HL-60/S4 treated with retinoic acid at 250 ng/mL for 4 days and 3 days (cell line): ENCODE measurements around the gene CCND1.

ENCODE experiments used
- in situ Hi-C: fragments of 300-500 bp; cut with MboI; formaldehyde crosslinking; loops from 2 replicates; pipeline ENCODE4 v1.7.0; 2022; ENCODE audit warnings: low sequenced_read_pairs

Gene CCND1

GRCh38 chr11:69640995-69641581 lies at the start of gene CCND1:
Gene CCND1, plus strand, starts transcription at chr11:69641156. Its CDS starts 158 bp downstream, at chr11:69641314.
- in situ Hi-C loops, result loop anchor here (10.0 to 25.0 kb wide), 2 partner anchors 204 to 346 kb away; partner anchors contain the start of gene MYEOV

GRCh38 chr11:69592986-69593650 lies 47.8 kb upstream of the CCND1 start:
- in situ Hi-C loops, result no loop called here

GRCh38 chr11:69593851-69594250 lies 47.1 kb upstream of the CCND1 start:
- in situ Hi-C loops, result no loop called here

GRCh38 chr11:69594481-69594880 lies 46.5 kb upstream of the CCND1 start:
- in situ Hi-C loops, result no loop called here

- in situ Hi-C loops, result no loop called here
Observed at GRCh38 chr11:69595805-69596665, 44.9 kb upstream of the CCND1 start.

DNA sequence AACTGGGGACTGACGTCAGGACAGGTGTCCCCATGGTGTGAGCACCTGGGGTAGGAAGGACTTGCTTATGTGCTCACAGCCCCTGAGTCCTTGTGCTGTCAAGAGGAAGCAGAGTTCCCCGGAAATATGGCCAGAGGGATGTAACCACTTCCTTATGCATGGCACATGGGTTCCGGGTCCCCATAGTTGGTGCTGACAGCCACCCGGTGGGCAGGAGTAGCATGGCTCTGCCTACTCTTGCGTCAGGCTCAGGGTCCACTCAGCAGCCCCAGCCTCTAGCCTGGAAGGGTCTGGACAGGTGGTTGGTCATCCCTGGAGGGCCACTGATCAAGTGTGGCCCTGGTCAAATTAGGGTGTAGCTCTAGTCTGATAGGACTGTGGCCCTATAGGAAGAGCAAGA lies 42.8 kb upstream of the CCND1 start:
- in situ Hi-C loops, result no loop called here

- in situ Hi-C loops, result no loop called here
Observed at GRCh38 chr11:69599502-69599901, 41.5 kb upstream of the CCND1 start.

- in situ Hi-C loops, result no loop called here
Observed at GRCh38 chr11:69600001-69600400, 41.0 kb upstream of the CCND1 start.

- in situ Hi-C loops, result no loop called here
Observed at GRCh38 chr11:69601011-69601975, 39.7 kb upstream of the CCND1 start.

DNA sequence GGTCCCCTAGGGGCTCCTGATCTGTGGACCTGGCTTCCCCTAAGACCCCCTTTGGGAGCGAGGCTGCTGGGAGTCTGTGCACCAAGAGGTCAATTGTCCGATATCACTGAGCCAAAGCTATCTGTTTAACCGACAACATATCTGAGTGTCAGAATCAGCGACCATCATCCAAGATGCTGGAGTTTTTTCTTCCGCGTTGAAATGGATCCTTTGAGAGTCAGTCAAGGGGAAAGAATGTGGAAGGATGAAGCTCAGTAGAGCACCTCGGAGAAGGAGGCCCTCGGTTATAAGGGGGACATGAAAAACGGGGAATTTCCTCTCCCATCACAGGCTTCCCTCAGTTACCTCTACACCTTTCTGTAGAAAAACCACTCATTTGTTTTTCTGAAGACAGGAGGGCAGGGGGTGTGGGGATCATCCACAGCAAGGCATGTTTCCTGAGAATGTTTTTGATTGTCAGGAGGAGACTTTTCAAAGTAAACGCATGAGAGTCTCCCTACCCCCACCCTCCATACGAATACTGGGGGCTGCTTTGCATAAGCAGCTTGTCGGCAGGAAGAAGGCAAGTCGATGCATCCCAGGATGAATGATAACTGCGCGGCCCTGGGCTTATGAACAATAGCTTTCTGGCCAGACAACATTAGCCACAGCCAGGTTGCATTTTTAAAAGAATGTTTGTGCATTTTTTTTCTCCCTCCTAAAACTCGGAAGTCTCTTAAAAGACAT lies 37.7 kb upstream of the CCND1 start:
- in situ Hi-C loops, result no loop called here

GRCh38 chr11:69604055-69604454 lies 36.9 kb upstream of the CCND1 start:
- in situ Hi-C loops, result no loop called here

GRCh38 chr11:69605737-69606526 lies 35.0 kb upstream of the CCND1 start:
- in situ Hi-C loops, result no loop called here

DNA sequence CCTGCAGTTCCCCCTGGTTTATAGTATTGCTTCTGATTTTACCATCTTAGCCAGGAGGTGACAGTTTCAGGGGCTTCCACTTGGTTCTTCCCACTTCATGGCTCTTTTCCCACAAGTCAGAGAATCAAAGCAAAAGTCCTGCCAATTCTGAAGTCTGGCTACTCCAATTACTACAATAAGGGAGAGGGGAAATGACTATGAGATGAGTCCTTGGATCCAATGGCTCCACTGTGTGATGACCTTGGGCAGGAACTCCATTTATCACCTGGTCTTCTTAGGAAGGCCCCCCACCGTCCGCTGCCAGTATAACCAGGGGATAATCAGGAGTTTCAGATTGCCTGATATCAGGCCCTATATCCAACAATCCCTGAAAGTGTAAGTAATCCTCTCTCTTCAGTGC lies 31.6 kb upstream of the CCND1 start:
- in situ Hi-C loops, result no loop called here

DNA sequence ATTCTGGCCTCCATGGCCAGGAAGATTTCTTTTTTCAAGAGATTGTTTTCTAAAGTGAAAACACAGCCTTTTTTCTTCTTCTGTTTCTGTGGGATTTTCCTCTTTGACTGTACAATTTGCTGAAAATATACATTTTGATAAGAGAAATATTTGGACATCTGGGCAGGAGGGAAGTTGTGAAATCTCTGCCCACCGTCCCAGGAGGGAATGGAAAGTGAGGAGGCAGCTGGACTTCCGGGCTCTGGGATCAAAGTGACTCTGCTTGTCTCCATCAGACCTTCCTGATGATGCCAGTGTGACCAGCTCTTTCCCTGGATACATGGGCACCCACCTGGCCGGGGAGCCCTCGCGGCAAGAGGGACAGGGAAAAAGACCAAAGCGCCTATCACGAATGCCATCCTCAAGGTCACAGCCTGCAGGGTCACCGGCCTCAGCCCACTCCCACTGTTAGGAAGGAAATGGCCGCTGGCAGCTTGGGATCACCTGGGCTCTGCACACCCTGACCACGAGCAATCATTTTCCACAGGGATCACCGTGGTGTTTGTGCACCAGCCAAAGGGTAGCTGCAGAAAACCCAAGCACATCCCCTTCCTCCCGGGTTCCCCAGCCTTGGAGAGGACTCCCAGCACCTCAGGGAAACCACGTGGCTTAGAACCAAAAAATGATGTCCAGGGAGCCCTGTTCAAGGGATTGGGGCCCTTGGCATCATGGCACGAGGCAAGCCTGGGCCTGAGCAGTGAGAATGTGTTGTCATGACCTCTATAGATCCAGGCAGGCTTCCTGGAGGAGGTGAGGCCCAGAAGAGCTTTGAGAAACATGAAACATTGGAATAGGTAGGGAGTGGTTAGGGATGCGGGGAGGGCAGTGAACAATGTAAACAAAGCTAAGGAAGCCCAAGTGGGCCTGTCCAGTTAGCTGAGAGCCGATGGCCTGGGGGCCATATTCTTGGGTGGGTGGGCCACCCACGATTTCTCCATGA lies 29.1 kb upstream of the CCND1 start:
- in situ Hi-C loops, result no loop called here

DNA sequence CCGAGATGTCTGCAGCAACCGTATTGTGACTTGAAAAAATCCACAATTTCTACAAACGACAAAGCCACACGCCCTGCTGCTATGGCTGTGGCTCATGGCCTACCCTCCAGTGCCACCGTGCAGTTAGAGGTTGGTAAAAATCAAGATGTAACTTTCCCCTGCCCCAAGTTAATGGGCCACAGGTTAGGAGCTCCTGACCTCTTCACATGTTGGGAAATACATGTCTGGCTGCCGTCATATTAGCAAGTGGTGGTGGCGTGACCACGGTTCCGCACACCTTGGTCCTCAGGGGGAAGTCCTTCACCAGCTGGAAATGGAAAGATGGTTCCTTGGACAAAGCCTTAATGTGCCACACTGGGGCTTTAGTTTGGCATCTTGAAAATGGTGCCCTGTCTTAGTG lies 27.4 kb upstream of the CCND1 start:
- in situ Hi-C loops, result no loop called here

DNA sequence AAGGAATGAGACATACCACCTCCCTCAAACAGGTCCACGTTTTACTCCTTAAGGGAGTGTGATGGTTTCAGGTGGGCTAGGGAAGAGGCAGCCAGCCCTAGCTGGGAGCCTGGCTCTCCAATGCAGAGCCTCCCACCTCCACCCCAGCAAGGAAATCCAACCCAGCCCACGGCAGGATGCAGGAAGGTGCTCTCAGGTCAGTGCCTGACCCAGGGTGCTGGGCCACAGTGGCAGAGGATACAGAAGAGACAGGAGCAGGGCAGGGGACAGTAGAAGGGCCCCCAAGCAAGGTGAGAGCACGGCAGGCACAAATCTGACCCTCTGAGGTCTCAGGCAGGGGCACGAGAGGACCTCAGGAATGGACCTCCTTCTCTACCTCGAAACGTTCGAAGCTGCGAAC lies 26.9 kb upstream of the CCND1 start:
- in situ Hi-C loops, result no loop called here

GRCh38 chr11:69615545-69616278 lies 25.2 kb upstream of the CCND1 start:
- in situ Hi-C loops, result no loop called here
